Esophagus mucosa (tissue), 1 donor: ENCODE measurements around the gene RIMS3. TPM values are rescaled to one million over a fixed set of nuclear protein-coding genes. Genes with fewer than 3 reads are reported as not detected.

ENCODE experiments used
- ATAC-seq: fragments of 200-7000 bp; cut with Tn5 transposase; one replicate; pipeline ENCODE4 v1.9.1; 2020
- total RNA-seq: library from RNA; stranded (reverse); gene quantifications from one replicate; pipeline ENCODE4 v1.2.4, GENCODE V29; 2023
- donor health status: DM: yes; HTN: yes; CAD: no.

The RIMS3 gene
- total RNA-seq, 1 donor from 2014 or later, result 2.2 TPM

GRCh38 chr1:40592107-40592803 is 73.2 kb downstream of the RIMS3 start:
- ATAC-seq, result peak; percentile 85

- ATAC-seq, result no peak
Observed at GRCh38 chr1:40588586-40588985, 76.9 kb downstream of the RIMS3 start.

GRCh38 chr1:40583980-40584379 is 81.5 kb downstream of the RIMS3 start:
- no peak for ATAC-seq

GRCh38 chr1:40582116-40582515 is 83.4 kb downstream of the RIMS3 start:
- ATAC-seq, result no peak

- ATAC-seq, result peak; percentile 82
Observed at GRCh38 chr1:40575336-40575735, 90.1 kb downstream of the RIMS3 start.

- peak; percentile 28 for ATAC-seq
Observed at GRCh38 chr1:40574805-40575204, 90.7 kb downstream of the RIMS3 start.

Other genes with a start within 250 kb of the RIMS3 start
- gene ZFP69B, start 215.2 kb downstream of the RIMS3 start, total RNA-seq, result 1.6 TPM
- gene ZFP69, start 188.4 kb downstream of the RIMS3 start, total RNA-seq, result 2.4 TPM
- gene EXO5, start 156.9 kb downstream of the RIMS3 start, total RNA-seq, result 3.0 TPM
- gene ZNF684, start 134.0 kb downstream of the RIMS3 start, total RNA-seq, result 1.8 TPM
- gene NFYC, start 26.0 kb upstream of the RIMS3 start, total RNA-seq, result 40.8 TPM
- gene KCNQ4, start 118.1 kb upstream of the RIMS3 start, total RNA-seq, result 0.24 TPM
- 28.7 TPM for gene CITED4, start 196.7 kb upstream of the RIMS3 start, total RNA-seq